Fibroblast of lung (primary cell): Measurements from ENCODE around the gene NMT1. TPM values are rescaled to one million over a fixed set of nuclear protein-coding genes. Genes with fewer than 3 reads are reported as not detected.

Experiments used
- DNase-seq, 2 donors: peaks; one replicate each; pipeline versions ENCODE4 v3.0.0 to v3.0.0-alpha.2; 2010; ENCODE audit warnings: low read depth in 2 of 2
- H2AFZ ChIP-seq: 2 replicates; pipeline ENCODE4 v1.5.1; 2012; ENCODE audit warnings: low read length, control low read depth, inconsistent platforms
- H3K27ac ChIP-seq: 2 replicates; pipeline ENCODE4 v1.5.1; 2011; ENCODE audit warnings: low read length, control low read depth; ENCODE audit not compliant: insufficient read depth
- H3K27me3 ChIP-seq: 2 replicates; pipeline ENCODE4 v1.5.1; 2011; ENCODE audit warnings: mild to moderate bottlenecking, low read length; ENCODE audit not compliant: control insufficient read depth, insufficient read depth
- H3K36me3 ChIP-seq: 2 replicates; pipeline ENCODE4 v1.5.1; 2011; ENCODE audit warnings: low read length; ENCODE audit not compliant: control insufficient read depth, insufficient read depth
- H3K4me1 ChIP-seq: 2 replicates; pipeline ENCODE4 v1.5.1; 2011; ENCODE audit warnings: low read length; ENCODE audit not compliant: control insufficient read depth, insufficient read depth; ENCODE audit errors: extremely low read depth
- H3K4me2 ChIP-seq: 2 replicates; pipeline ENCODE4 v1.5.1; 2011; ENCODE audit warnings: low read length, control low read depth; ENCODE audit not compliant: insufficient read depth; ENCODE audit errors: extremely low read depth
- H3K4me3 ChIP-seq, 4 experiments: fragments of 200-600 bp in 1 of 4; sonication (generic) in 1 of 4; replicated peaks in 1 of 4; 2 replicates each; pipeline ENCODE4 v1.5.1; 2011 to 2016; ENCODE audit warnings: low read length in 4 of 4, low read depth in 3 of 4, mild to moderate bottlenecking in 3 of 4, control low read depth in 2 of 4, inconsistent platforms in 1 of 4, mixed read lengths in 1 of 4; ENCODE audit not compliant: insufficient read depth in 1 of 4; ENCODE audit errors: control extremely low read depth in 1 of 4
- H3K79me2 ChIP-seq: 2 replicates; pipeline ENCODE4 v1.5.1; 2012; ENCODE audit warnings: mild to moderate bottlenecking, low read length, inconsistent platforms; ENCODE audit not compliant: control insufficient read depth, insufficient read depth
- H3K9ac ChIP-seq: 2 replicates; pipeline ENCODE4 v1.5.1; 2011; ENCODE audit warnings: mild to moderate bottlenecking, low read length, control low read depth; ENCODE audit not compliant: insufficient read depth
- H3K9me3 ChIP-seq: 2 replicates; pipeline ENCODE4 v1.5.1; 2012; ENCODE audit warnings: low read depth, low read length; ENCODE audit not compliant: control insufficient read depth, insufficient read depth
- H4K20me1 ChIP-seq: 2 replicates; pipeline ENCODE4 v1.5.1; 2011; ENCODE audit warnings: low read length; ENCODE audit not compliant: control insufficient read depth, insufficient read depth; ENCODE audit errors: extremely low read depth
- CTCF ChIP-seq, 2 donors: IDR thresholded peaks in 1 of 2; conservative IDR thresholded peaks in 1 of 2; 1 replicate in 1 of 2; 2 replicates in 1 of 2; pipeline ENCODE4 v1.5.1; 2011 to 2012; ENCODE audit warnings: low read length in 2 of 2, control low read depth in 1 of 2, inconsistent platforms in 1 of 2, low read depth in 1 of 2, mild to moderate bottlenecking in 1 of 2
- EZH2 ChIP-seq: IDR thresholded peaks from 2 replicates; pipeline ENCODE4 v1.5.1; 2012; ENCODE audit warnings: low read length, control low read depth, mild to moderate bottlenecking; ENCODE audit errors: missing control alignments
- polyA plus RNA-seq, 2 donors: library from polyadenylated mRNA; depleted of rRNA in 1 of 2; stranded (reverse) in 1 of 2; unstranded in 1 of 2; fragments of >200 nt; gene quantifications; 2 replicates each; pipeline ENCODE4 v1.2.1, GENCODE V29; 2011 to 2012; ENCODE audit warnings: missing spikeins in 1 of 2
- total RNA-seq: library from RNA; depleted of rRNA; stranded (reverse); fragments of >200 nt; gene quantifications from 2 replicates; pipeline ENCODE4 v1.2.1, GENCODE V29; 2014

Gene NMT1
- total and polyA plus RNA-seq, 2 donors (not counting 1 experiment from before 2014, with no cell fraction given) = 46.2 to 124 TPM

GRCh38 chr17:45081047-45081703, 20.1 kb downstream of the NMT1 start:
- peaks cover 11% of the 10 kb centered on the region for H3K36me3 ChIP-seq
- no peak for DNase-seq
- no peak overlapping the region for H3K4me2 ChIP-seq
- H3K27me3 ChIP-seq = no peaks in the 10 kb centered on the region
- no peaks in the 10 kb centered on the region for H3K9me3 ChIP-seq
- TF ChIP-seq CTCF (conservative IDR thresholded peaks at IDR 0.05 in 1 of 2, IDR thresholded peaks at IDR 0.05 in 1 of 2; ENCODE audit: low read depth in 1 of 2, low read length in 2 of 2) = no peak
- TF ChIP-seq EZH2 = no peak
- H4K20me1 ChIP-seq = no peaks in the 10 kb centered on the region
- no peak overlapping the region for H2AFZ ChIP-seq
- no peaks in the 10 kb centered on the region for H3K4me1 ChIP-seq
- no peak overlapping the region for H3K27ac ChIP-seq
- H3K9ac ChIP-seq = no peak overlapping the region
- H3K4me3 ChIP-seq = no peak overlapping the region
- H3K79me2 ChIP-seq = peaks cover 34% of the 10 kb centered on the region

- no peak overlapping the region for H3K9ac ChIP-seq
- H3K4me3 ChIP-seq = no peak overlapping the region
- no peaks in the 10 kb centered on the region for H3K27me3 ChIP-seq
- no peak overlapping the region for H3K4me2 ChIP-seq
- TF ChIP-seq CTCF (conservative IDR thresholded peaks at IDR 0.05 in 1 of 2, IDR thresholded peaks at IDR 0.05 in 1 of 2; ENCODE audit: low read depth in 1 of 2, low read length in 2 of 2) (no peak), EZH2 (no peak)
- peaks cover 1% of the 10 kb centered on the region for H3K79me2 ChIP-seq
- no peak for DNase-seq
- H4K20me1 ChIP-seq = no peaks in the 10 kb centered on the region
- no peaks in the 10 kb centered on the region for H3K9me3 ChIP-seq
- peaks cover 25% of the 10 kb centered on the region for H3K36me3 ChIP-seq
- no peak overlapping the region for H2AFZ ChIP-seq
- H3K4me1 ChIP-seq = peaks cover 6% of the 10 kb centered on the region
- no peak overlapping the region for H3K27ac ChIP-seq
Observed at GRCh38 chr17:45086391-45086790, 25.3 kb downstream of the NMT1 start.

GRCh38 chr17:45086865-45087503, 25.9 kb downstream of the NMT1 start:
- peaks cover 1% of the 10 kb centered on the region for H3K79me2 ChIP-seq
- no peaks in the 10 kb centered on the region for H3K9me3 ChIP-seq
- no peak for DNase-seq
- H3K27me3 ChIP-seq = no peaks in the 10 kb centered on the region
- H3K4me1 ChIP-seq = peaks cover 8% of the 10 kb centered on the region
- H3K9ac ChIP-seq = no peak overlapping the region
- no peak overlapping the region for H3K4me3 ChIP-seq
- TF ChIP-seq CTCF (conservative IDR thresholded peaks at IDR 0.05 in 1 of 2, IDR thresholded peaks at IDR 0.05 in 1 of 2; ENCODE audit: low read depth in 1 of 2, low read length in 2 of 2) (no peak), EZH2 (no peak)
- no peak overlapping the region for H3K4me2 ChIP-seq
- H3K27ac ChIP-seq = no peak overlapping the region
- no peaks in the 10 kb centered on the region for H4K20me1 ChIP-seq
- peaks cover 21% of the 10 kb centered on the region for H3K36me3 ChIP-seq
- no peak overlapping the region for H2AFZ ChIP-seq
